PC-9 (cell line): ENCODE results near the gene MYO1C. TPM values are rescaled to one million over a fixed set of nuclear protein-coding genes. Genes with fewer than 3 reads are reported as not detected.

ENCODE experiments used
- BruUV-seq: library from RNA; stranded (reverse); fragments of 400-500 nt; replicated peaks from 2 replicates; lab custom pipeline; 2021; lab: Mats Ljungman, UMichigan
- CTCF ChIA-PET: fragments of 300-600 bp; sonication (Branson Sonifier 250); formaldehyde crosslinking; loops from one replicate; lab custom pipeline; 2022; ENCODE audit warnings: antibody characterized with exemption; lab: Charles Lee
- POLR2A ChIA-PET: fragments of 300-600 bp; sonication (Branson Sonifier 250); formaldehyde crosslinking; loops from one replicate; lab custom pipeline; 2022; ENCODE audit warnings: antibody characterized with exemption; ENCODE audit not compliant: unreplicated experiment; lab: Charles Lee
- DNase-seq, 2 experiments: peaks; one replicate each; pipeline versions ENCODE4 v3.0.0 to v3.0.0-alpha.2; 2015 to 2022; ENCODE audit warnings: mixed read lengths in 1 of 2
- H2AFZ ChIP-seq: fragments of 200-600 bp; sonication (generic); 2 replicates; pipeline ENCODE4 v1.8.1; 2017; ENCODE audit warnings: antibody characterized with exemption
- H3F3A ChIP-seq: fragments of 200-600 bp; sonication (generic); 2 replicates; pipeline ENCODE4 v1.8.1; 2017; ENCODE audit warnings: antibody characterized with exemption, mild to moderate bottlenecking, low read depth; ENCODE audit not compliant: insufficient read depth
- H3K27ac ChIP-seq: fragments of 200-600 bp; sonication (generic); 2 replicates; pipeline ENCODE4 v1.6.1; 2016; ENCODE audit warnings: mixed run types
- H3K27me3 ChIP-seq: fragments of 200-600 bp; sonication (generic); 2 replicates; pipeline ENCODE4 v1.6.1; 2016; ENCODE audit warnings: low read depth, mixed run types; ENCODE audit not compliant: insufficient read depth
- H3K36me3 ChIP-seq: fragments of 200-600 bp; sonication (generic); 2 replicates; pipeline ENCODE4 v1.6.1; 2016; ENCODE audit warnings: low read depth, mixed run types
- H3K4me1 ChIP-seq: fragments of 200-600 bp; sonication (generic); replicated peaks from 2 replicates; pipeline ENCODE4 v1.6.1; 2016; ENCODE audit warnings: mixed run types; ENCODE audit not compliant: insufficient read depth
- H3K4me2 ChIP-seq: fragments of 200-600 bp; sonication (generic); 2 replicates; pipeline ENCODE4 v1.6.1; 2017; ENCODE audit warnings: mixed run types
- H3K4me3 ChIP-seq: fragments of 200-600 bp; sonication (generic); 2 replicates; pipeline ENCODE4 v1.6.1; 2016; ENCODE audit warnings: mixed run types
- H3K79me2 ChIP-seq: fragments of 200-600 bp; sonication (generic); 2 replicates; pipeline ENCODE4 v1.6.1; 2017; ENCODE audit warnings: low read depth, mixed run types
- H3K9me2 ChIP-seq: fragments of 200-600 bp; sonication (generic); 2 replicates; pipeline ENCODE4 v1.8.1; 2017; ENCODE audit warnings: mild to moderate bottlenecking; ENCODE audit not compliant: insufficient read depth
- H3K9me3 ChIP-seq: fragments of 200-600 bp; sonication (generic); 2 replicates; pipeline ENCODE4 v1.8.1; 2016; ENCODE audit warnings: low read depth; ENCODE audit not compliant: insufficient read depth
- H4K20me1 ChIP-seq: fragments of 200-600 bp; sonication (generic); 2 replicates; pipeline ENCODE4 v1.8.1; 2017; ENCODE audit not compliant: insufficient read depth
- EZH2 ChIP-seq: fragments of 200-600 bp; sonication (generic); IDR thresholded peaks from 2 replicates; pipeline ENCODE4 v1.8.0; 2017; ENCODE audit warnings: antibody characterized with exemption, low read depth
- intact Hi-C: fragments of 100-400 bp; cut with micrococcal nuclease; formaldehyde crosslinking; loops from one replicate; pipeline ENCODE4 v1.10.0; 2022; ENCODE audit not compliant: unreplicated experiment
- total RNA-seq: library from RNA; stranded (reverse); gene quantifications from 2 replicates; pipeline ENCODE4 v1.2.3, GENCODE V29; 2021
- TF ChIP-seq, protein P1 (sequence below): fragments of 200-600 bp; sonication (generic); conservative IDR thresholded peaks from 2 replicates; pipeline ENCODE4 v1.6.1; 2017; ENCODE audit warnings: mixed run types, antibody characterized with exemption, mild to moderate bottlenecking, moderate library complexity

MYO1C gene
- total RNA-seq, 1 experiment from 2014 or later: 237 TPM

DNA sequence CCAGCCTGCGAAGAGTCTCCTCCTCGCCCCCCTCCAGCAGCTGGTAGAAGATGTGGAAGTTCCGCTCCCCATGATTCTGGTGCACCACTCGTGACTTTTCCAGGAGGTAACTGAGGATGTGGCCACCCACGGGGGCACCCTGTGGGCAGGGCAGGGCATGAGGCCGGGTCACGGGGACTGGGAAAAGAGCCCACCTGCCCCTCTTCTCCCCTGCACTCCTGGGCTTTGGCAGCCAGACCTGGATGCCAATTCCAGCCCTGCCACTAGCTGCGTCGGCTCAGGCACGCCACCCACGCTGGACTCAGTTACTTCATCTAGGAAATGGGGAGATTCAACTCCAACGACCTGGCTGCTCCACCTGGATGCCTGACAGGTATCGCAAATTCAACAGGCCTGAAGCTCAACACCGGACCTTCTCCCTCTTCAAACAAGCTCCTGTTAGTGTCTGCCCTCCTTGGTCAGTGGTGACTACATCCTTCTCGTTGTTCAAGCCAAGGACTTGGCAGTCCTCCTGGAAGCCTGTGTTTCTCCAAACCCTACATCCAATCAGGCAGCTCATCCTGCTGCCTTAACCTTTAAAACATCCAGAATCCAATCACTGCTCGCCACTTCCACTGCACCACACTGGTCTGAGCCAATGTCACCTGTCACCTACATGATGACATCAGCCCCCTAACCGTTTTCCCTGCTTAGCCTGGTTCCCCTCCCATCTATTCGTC lies 11.6 kb downstream of the MYO1C start:
- no peak for TF ChIP-seq EZH2
- TF ChIP-seq, protein P1, sequence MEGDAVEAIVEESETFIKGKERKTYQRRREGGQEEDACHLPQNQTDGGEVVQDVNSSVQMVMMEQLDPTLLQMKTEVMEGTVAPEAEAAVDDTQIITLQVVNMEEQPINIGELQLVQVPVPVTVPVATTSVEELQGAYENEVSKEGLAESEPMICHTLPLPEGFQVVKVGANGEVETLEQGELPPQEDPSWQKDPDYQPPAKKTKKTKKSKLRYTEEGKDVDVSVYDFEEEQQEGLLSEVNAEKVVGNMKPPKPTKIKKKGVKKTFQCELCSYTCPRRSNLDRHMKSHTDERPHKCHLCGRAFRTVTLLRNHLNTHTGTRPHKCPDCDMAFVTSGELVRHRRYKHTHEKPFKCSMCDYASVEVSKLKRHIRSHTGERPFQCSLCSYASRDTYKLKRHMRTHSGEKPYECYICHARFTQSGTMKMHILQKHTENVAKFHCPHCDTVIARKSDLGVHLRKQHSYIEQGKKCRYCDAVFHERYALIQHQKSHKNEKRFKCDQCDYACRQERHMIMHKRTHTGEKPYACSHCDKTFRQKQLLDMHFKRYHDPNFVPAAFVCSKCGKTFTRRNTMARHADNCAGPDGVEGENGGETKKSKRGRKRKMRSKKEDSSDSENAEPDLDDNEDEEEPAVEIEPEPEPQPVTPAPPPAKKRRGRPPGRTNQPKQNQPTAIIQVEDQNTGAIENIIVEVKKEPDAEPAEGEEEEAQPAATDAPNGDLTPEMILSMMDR: no peak
- Histone ChIP-seq H3K27me3 (no peaks in the 10 kb centered on the region), H3K4me1 (peaks cover 10% of the 10 kb centered on the region; the same call in 1 of the 2 replicates), H3K9me3 (no peaks in the 10 kb centered on the region), H4K20me1 (peaks cover 5% of the 10 kb centered on the region; the same call in 1 of the 2 replicates), H3K27ac (no peak overlapping the region), H3K9me2 (no peaks in the 10 kb centered on the region), H3K79me2 (no peaks in the 10 kb centered on the region), H3K4me2 (no peak overlapping the region), H3F3A (peaks cover 9% of the 10 kb centered on the region; the same call in 1 of the 2 replicates), H3K36me3 (no peaks in the 10 kb centered on the region; the same call in 1 of the 2 replicates), H2AFZ (no peak overlapping the region), H3K4me3 (no peak overlapping the region)
- ChIA-PET POLR2A (no interaction called here), CTCF (interaction anchor here (0.7 kb wide), 1 partner anchor 34 kb away, joined by 5 read pairs; no protein-coding TSS in a partner anchor)
- DNase-seq: no peak
- intact Hi-C loops: no loop called here
- no TSS peak for BruUV-seq

DNA sequence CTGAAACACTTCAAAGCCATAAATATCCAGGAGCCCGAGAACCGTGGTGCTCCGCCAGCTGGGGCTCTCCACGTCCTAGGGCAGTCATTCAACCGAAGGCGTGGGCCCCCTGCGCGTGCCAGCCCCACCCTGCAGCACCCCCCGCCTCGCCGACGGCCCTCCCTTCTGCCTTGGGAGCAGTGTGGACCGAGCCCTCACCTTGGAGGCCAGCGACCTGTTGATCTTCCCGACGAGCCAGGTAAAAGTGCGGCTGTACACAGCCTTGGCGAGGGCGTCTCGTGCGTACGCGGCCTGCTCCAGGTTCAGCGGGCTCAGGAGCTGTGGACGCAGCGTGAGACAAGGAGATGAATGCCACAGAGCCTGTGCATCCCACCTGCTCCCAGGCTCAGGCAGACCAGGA lies 14.1 kb downstream of the MYO1C start:
- Histone ChIP-seq H2AFZ (no peak overlapping the region), H3K27me3 (no peaks in the 10 kb centered on the region), H3K36me3 (peaks cover 5% of the 10 kb centered on the region; the same call in 1 of the 2 replicates), H3K9me2 (no peaks in the 10 kb centered on the region), H3K4me3 (no peak overlapping the region), H3K79me2 (no peaks in the 10 kb centered on the region), H3K27ac (no peak overlapping the region), H4K20me1 (peaks cover 5% of the 10 kb centered on the region; the same call in 1 of the 2 replicates), H3K4me2 (no peak overlapping the region), H3K9me3 (no peaks in the 10 kb centered on the region), H3K4me1 (no peaks in the 10 kb centered on the region), H3F3A (peaks cover 9% of the 10 kb centered on the region; the same call in 1 of the 2 replicates)
- TF ChIP-seq EZH2: no peak
- TF ChIP-seq, protein P1: no peak
- BruUV-seq: no TSS peak
- intact Hi-C loops: no loop called here
- ChIA-PET CTCF (no interaction called here), POLR2A (no interaction called here)
- DNase-seq: no peak

DNA sequence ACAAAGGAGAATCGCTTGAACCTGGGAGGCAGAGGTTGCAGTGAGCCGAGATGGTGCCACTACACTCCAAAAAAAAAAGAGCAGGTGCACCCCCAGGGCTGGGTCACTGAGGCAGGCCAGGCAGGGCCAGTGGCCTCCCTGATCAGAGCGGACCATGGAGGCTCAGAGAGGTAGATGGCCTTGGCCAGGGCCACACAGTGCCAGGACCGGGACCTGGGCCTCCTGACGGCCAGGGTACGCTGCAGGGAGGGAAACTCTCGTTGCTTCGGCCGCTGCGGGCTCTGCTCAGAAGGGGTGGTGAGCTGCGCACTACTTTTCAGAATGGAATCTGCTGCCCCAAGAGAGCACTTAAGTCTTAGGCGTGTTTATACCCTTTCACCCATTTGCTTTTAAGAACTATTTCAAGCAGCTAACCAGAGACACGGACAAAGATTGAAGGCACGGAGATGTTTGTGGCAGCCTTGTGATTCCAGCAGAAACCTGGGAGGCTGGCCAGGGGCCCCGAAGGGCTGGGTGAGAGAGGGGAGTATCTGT lies 17.1 kb downstream of the MYO1C start:
- Histone ChIP-seq H3K27ac (no peak overlapping the region), H3K9me3 (no peaks in the 10 kb centered on the region), H4K20me1 (peaks cover 5% of the 10 kb centered on the region; the same call in 1 of the 2 replicates), H3F3A (no peaks in the 10 kb centered on the region; the same call in 1 of the 2 replicates), H3K4me2 (no peak overlapping the region), H3K79me2 (no peaks in the 10 kb centered on the region), H3K27me3 (no peaks in the 10 kb centered on the region), H3K9me2 (no peaks in the 10 kb centered on the region), H3K4me3 (no peak overlapping the region), H2AFZ (no peak overlapping the region), H3K36me3 (0 out of 2 replicates have a peak, but pooled peaks cover 5% of the 10 kb centered on the region), H3K4me1 (no peaks in the 10 kb centered on the region)
- TF ChIP-seq, protein P1: no peak
- TF ChIP-seq EZH2: no peak
- DNase-seq: no peak
- intact Hi-C loops: no loop called here
- ChIA-PET CTCF (no interaction called here), POLR2A (interaction anchor here (0.7 kb wide), 1 partner anchor 12 kb away, joined by 11 read pairs; no protein-coding TSS in a partner anchor)
- BruUV-seq: no TSS peak
